IPS-15b (cell line): Measurements from ENCODE around the gene TMEM163.
"Not testable (repeated sequence)": the region's sequence is repeated elsewhere in the genome, so short reads cannot be mapped to it uniquely, and the experiment has no call there.

Experiments
- H3K27me3 ChIP-seq: one replicate; pipeline ENCODE4 v1.6.1; 2013; ENCODE audit warnings: low read length; ENCODE audit not compliant: control insufficient read depth, insufficient read depth
- H3K36me3 ChIP-seq: one replicate; pipeline ENCODE4 v1.6.1; 2013; ENCODE audit warnings: low read length; ENCODE audit not compliant: control insufficient read depth, insufficient read depth
- H3K4me1 ChIP-seq: one replicate; pipeline ENCODE4 v1.6.1; 2013; ENCODE audit warnings: mild to moderate bottlenecking, low read length; ENCODE audit not compliant: control insufficient read depth, insufficient read depth
- H3K4me3 ChIP-seq: one replicate; pipeline ENCODE4 v1.5.1; 2013; ENCODE audit warnings: low read depth, low read length
- H3K9ac ChIP-seq: one replicate; pipeline ENCODE4 v1.6.1; 2013; ENCODE audit warnings: low read depth, mild to moderate bottlenecking, low read length
- H3K9me3 ChIP-seq: one replicate; pipeline ENCODE4 v1.6.1; 2013; ENCODE audit warnings: mild to moderate bottlenecking, low read length; ENCODE audit not compliant: control insufficient read depth, insufficient read depth

The TMEM163 gene

DNA sequence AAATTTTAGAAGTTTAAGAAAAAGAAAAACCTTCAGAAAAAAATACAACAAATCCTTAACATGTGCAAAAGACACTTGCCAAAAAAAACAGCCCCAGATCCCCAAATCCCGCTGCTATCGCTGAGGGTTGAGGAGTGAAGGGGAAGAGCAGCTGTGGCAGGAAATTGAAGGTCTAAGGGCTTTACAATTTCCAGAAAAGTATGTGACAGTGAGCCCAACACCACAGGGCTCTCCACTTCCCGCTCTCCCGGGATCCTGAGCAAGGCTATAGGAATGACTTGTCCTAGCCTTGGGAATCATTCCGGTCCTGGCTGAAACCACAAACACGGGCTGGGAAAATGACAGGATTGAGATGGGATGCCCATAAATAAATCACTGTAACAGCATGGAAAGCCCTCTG is 191.4 kb downstream of the TMEM163 start:
- Histone ChIP-seq H3K27me3 (no peaks in the 10 kb centered on the region), H3K9ac (no peak overlapping the region), H3K4me1 (no peaks in the 10 kb centered on the region), H3K36me3 (no peaks in the 10 kb centered on the region), H3K4me3 (no peak overlapping the region), H3K9me3 (no peaks in the 10 kb centered on the region)

GRCh38 chr2:134522496-134523455 is 196.0 kb downstream of the TMEM163 start:
- Histone ChIP-seq H3K9me3 (no peaks in the 10 kb centered on the region), H3K4me1 (no peaks in the 10 kb centered on the region), H3K27me3 (no peaks in the 10 kb centered on the region), H3K4me3 (no peak overlapping the region), H3K9ac (no peak overlapping the region), H3K36me3 (no peaks in the 10 kb centered on the region)

DNA sequence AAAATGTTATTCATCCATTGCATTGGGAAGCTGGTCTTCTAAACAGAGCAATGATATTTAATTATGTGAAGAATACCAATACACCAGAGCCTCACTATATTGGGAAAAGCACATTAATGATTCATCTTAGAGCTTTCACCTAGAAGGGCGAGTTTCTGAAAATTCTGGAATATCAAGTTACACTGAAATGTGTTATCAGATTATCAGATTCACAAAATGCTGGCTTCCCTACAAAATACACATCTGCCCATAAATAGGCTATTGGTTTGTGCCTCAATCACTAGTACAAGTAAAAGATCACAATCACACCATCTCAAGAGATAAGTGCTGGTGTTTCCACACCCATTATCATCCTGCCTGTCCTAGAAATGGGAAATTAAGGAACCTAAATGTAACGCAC is 200.7 kb downstream of the TMEM163 start:
- no peaks in the 10 kb centered on the region for H3K9me3 ChIP-seq
- no peaks in the 10 kb centered on the region for H3K27me3 ChIP-seq
- no peaks in the 10 kb centered on the region for H3K36me3 ChIP-seq
- no peak overlapping the region for H3K4me3 ChIP-seq
- H3K4me1 ChIP-seq = no peaks in the 10 kb centered on the region
- H3K9ac ChIP-seq = no peak overlapping the region

GRCh38 chr2:134515137-134515536 is 203.7 kb downstream of the TMEM163 start:
- H3K9ac ChIP-seq = no peak overlapping the region
- H3K36me3 ChIP-seq = no peaks in the 10 kb centered on the region
- H3K9me3 ChIP-seq = no peaks in the 10 kb centered on the region
- no peaks in the 10 kb centered on the region for H3K4me1 ChIP-seq
- H3K4me3 ChIP-seq = no peak overlapping the region
- H3K27me3 ChIP-seq = no peaks in the 10 kb centered on the region

GRCh38 chr2:134513465-134513804 is 205.4 kb downstream of the TMEM163 start:
- Histone ChIP-seq H3K4me3 (no peak overlapping the region), H3K36me3 (no peaks in the 10 kb centered on the region), H3K27me3 (no peaks in the 10 kb centered on the region), H3K4me1 (no peaks in the 10 kb centered on the region), H3K9ac (no peak overlapping the region), H3K9me3 (no peaks in the 10 kb centered on the region)

GRCh38 chr2:134512734-134513464 is 205.9 kb downstream of the TMEM163 start:
- H3K27me3 ChIP-seq = no peaks in the 10 kb centered on the region
- no peaks in the 10 kb centered on the region for H3K36me3 ChIP-seq
- no peaks in the 10 kb centered on the region for H3K4me1 ChIP-seq
- no peaks in the 10 kb centered on the region for H3K9me3 ChIP-seq
- H3K9ac ChIP-seq = no peak overlapping the region
- no peak overlapping the region for H3K4me3 ChIP-seq

- Histone ChIP-seq H3K4me3 (no peak overlapping the region), H3K27me3 (no peaks in the 10 kb centered on the region), H3K36me3 (no peaks in the 10 kb centered on the region), H3K9ac (no peak overlapping the region), H3K4me1 (no peaks in the 10 kb centered on the region), H3K9me3 (no peaks in the 10 kb centered on the region)
Measured at GRCh38 chr2:134508391-134508790, 210.4 kb downstream of the TMEM163 start.

- no peak overlapping the region for H3K4me3 ChIP-seq
- H3K27me3 ChIP-seq = no peaks in the 10 kb centered on the region
- H3K36me3 ChIP-seq = no peaks in the 10 kb centered on the region
- H3K9me3 ChIP-seq = no peaks in the 10 kb centered on the region
- H3K9ac ChIP-seq = no peak overlapping the region
- no peaks in the 10 kb centered on the region for H3K4me1 ChIP-seq
Measured at GRCh38 chr2:134507697-134508096, 211.1 kb downstream of the TMEM163 start.

DNA sequence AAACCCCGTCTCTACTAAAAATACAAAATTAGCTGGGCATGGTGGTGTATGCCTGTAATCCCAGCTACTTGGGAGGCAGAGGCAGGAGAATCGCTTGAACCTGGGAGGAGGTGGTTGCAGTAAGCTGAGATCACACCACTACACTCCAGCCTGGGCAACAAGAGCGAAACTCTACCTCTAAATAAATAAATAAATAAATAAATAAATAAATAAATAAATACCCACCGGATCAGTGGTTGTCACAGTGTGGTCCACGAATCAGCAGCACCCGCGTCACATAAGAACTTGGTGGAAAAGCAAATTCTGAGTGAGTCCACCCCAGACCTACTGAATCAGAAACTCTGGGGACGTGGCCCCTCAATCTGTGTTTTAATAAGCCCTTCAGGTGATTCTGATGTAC is 211.6 kb downstream of the TMEM163 start:
- not testable (repeated sequence) for H3K9me3 ChIP-seq, H3K4me1 ChIP-seq, H3K27me3 ChIP-seq, H3K4me3 ChIP-seq, H3K9ac ChIP-seq, H3K36me3 ChIP-seq

GRCh38 chr2:134505446-134505845 is 213.4 kb downstream of the TMEM163 start:
- no peaks in the 10 kb centered on the region for H3K27me3 ChIP-seq
- no peaks in the 10 kb centered on the region for H3K36me3 ChIP-seq
- H3K4me1 ChIP-seq = no peaks in the 10 kb centered on the region
- no peak overlapping the region for H3K4me3 ChIP-seq
- H3K9me3 ChIP-seq = no peaks in the 10 kb centered on the region
- no peak overlapping the region for H3K9ac ChIP-seq

DNA sequence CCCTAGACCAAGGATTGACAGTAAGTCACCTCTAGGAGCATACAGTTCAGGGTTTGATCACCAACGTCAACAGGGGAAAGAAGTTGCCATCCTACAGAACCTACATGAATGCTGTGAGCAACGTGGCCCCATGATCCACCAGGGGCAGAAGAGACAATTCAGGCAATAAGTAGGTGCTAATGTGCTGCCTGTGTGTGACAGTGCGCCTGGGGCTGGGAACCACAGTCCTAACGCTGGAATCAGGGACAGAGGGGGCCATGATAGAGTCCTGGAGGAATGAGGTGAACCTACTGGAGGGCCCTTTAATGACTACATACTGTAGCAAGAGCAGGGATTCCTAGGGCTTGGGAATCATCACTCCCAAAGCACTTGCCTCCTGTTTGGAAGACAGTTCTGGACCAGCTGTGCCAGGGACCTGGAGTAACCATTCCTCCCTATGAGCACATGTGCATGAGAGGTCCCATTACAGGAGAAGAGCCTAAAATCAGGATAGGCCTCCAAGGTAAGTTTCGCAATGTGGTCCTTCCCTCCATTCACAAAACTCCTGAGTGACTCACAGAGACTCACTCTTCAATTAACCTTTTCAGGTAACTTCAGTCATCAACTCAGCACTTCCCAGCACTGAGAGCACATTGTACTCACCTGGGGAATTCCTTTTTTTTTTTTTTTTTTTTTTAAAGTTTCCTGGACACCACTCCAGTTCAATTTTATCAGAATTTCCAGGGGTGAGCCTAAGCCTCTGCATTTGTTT is 214.0 kb downstream of the TMEM163 start:
- Histone ChIP-seq H3K4me3 (no peak overlapping the region), H3K36me3 (no peaks in the 10 kb centered on the region), H3K4me1 (no peaks in the 10 kb centered on the region), H3K9ac (no peak overlapping the region), H3K9me3 (no peaks in the 10 kb centered on the region), H3K27me3 (no peaks in the 10 kb centered on the region)
